Activated naive CD4-positive, alpha-beta T cell treated with anti-CD3 and anti-CD28 coated beads, Interleukin-2, amount 10 ng/mL, durations not matched to agents 7 days and 5 days (primary cell): ENCODE results near the gene PIGO.
A peak's percentile ranks its signal among the peaks of the same experiment; 100 is the strongest.

Experiments used
- CTCF ChIA-PET: fragments of 350-600 bp; sonication (Branson Sonifier 250); formaldehyde crosslinking; loops from one replicate; lab custom pipeline; 2021; ENCODE audit warnings: antibody characterized with exemption; lab: Charles Lee
- DNase-seq: peaks from one replicate; pipeline ENCODE4 v3.0.0-alpha.2; 2020
- H3K27ac Mint-ChIP-seq: one replicate; pipeline ENCODE4 v1.8.0; 2021; ENCODE audit warnings: mild to moderate bottlenecking, moderate library complexity, mixed read lengths
- H3K27me3 Mint-ChIP-seq: one replicate; pipeline ENCODE4 v1.8.0; 2021; ENCODE audit warnings: mild to moderate bottlenecking, mixed read lengths
- H3K36me3 Mint-ChIP-seq: one replicate; pipeline ENCODE4 v1.8.0; 2021; ENCODE audit warnings: mixed read lengths
- H3K4me1 Mint-ChIP-seq: one replicate; pipeline ENCODE4 v1.8.0; 2021; ENCODE audit warnings: mixed read lengths
- H3K4me3 Mint-ChIP-seq: one replicate; pipeline ENCODE4 v1.8.0; 2021; ENCODE audit warnings: mild to moderate bottlenecking, moderate library complexity, mixed read lengths
- H3K9me3 Mint-ChIP-seq: one replicate; pipeline ENCODE4 v1.8.0; 2021; ENCODE audit warnings: mixed read lengths

The PIGO gene

GRCh38 chr9:35102465-35102768 is 6.0 kb upstream of the PIGO start:
- peaks cover 40% of the 10 kb centered on the region for H3K36me3 Mint-ChIP-seq
- no peak for DNase-seq
- no peaks in the 10 kb centered on the region for H3K9me3 Mint-ChIP-seq
- H3K27me3 Mint-ChIP-seq = no peaks in the 10 kb centered on the region
- peak overlapping the region; percentile 81 for H3K4me3 Mint-ChIP-seq
- H3K27ac Mint-ChIP-seq = peak overlapping the region; percentile 83
- H3K4me1 Mint-ChIP-seq = peaks cover 45% of the 10 kb centered on the region
- CTCF ChIA-PET = interaction anchor here (1.4 kb wide), 1 partner anchor 15 kb away, joined by 5 read pairs; no protein-coding TSS in a partner anchor

- CTCF ChIA-PET = interaction anchor here (0.8 to 4.1 kb wide), 4 partner anchors 20 to 198 kb away, joined by 3 to 34 read pairs (median 18); partner anchors contain the start of gene FANCG
- peak overlapping the region; percentile 76 for H3K27ac Mint-ChIP-seq
- no peaks in the 10 kb centered on the region for H3K27me3 Mint-ChIP-seq
- DNase-seq = no peak
- H3K4me3 Mint-ChIP-seq = peak overlapping the region; percentile 14
- H3K36me3 Mint-ChIP-seq = peaks cover 43% of the 10 kb centered on the region
- H3K4me1 Mint-ChIP-seq = peaks cover 63% of the 10 kb centered on the region
- no peaks in the 10 kb centered on the region for H3K9me3 Mint-ChIP-seq
These were observed 1.2 kb upstream of the PIGO start for GRCh38 chr9:35097573-35097972.

- H3K9me3 Mint-ChIP-seq = no peaks in the 10 kb centered on the region
- CTCF ChIA-PET = interaction anchor here (0.6 to 2.1 kb wide), 3 partner anchors 9 to 12 kb away, joined by 4 to 6 read pairs (median 5); partner anchors contain the start of gene FANCG
- H3K36me3 Mint-ChIP-seq = peaks cover 50% of the 10 kb centered on the region
- no peak overlapping the region for H3K27ac Mint-ChIP-seq
- no peaks in the 10 kb centered on the region for H3K27me3 Mint-ChIP-seq
- no peak overlapping the region for H3K4me3 Mint-ChIP-seq
- H3K4me1 Mint-ChIP-seq = peaks cover 25% of the 10 kb centered on the region
- DNase-seq = no peak
These were observed 4.9 kb downstream of the PIGO start for GRCh38 chr9:35091536-35091935.

- H3K9me3 Mint-ChIP-seq = no peaks in the 10 kb centered on the region
- no peak for DNase-seq
- H3K4me1 Mint-ChIP-seq = peaks cover 7% of the 10 kb centered on the region
- CTCF ChIA-PET = interaction anchor here (1.0 kb wide), 1 partner anchor 10 kb away, joined by 3 read pairs; the partner anchor contains the start of gene FANCG
- H3K27me3 Mint-ChIP-seq = no peaks in the 10 kb centered on the region
- H3K27ac Mint-ChIP-seq = no peak overlapping the region
- H3K36me3 Mint-ChIP-seq = peaks cover 45% of the 10 kb centered on the region
- no peak overlapping the region for H3K4me3 Mint-ChIP-seq
These were observed 7.0 kb downstream of the PIGO start for GRCh38 chr9:35089434-35089833.

- Mint-ChIP-seq H3K36me3 (peaks cover 23% of the 10 kb centered on the region), H3K9me3 (no peaks in the 10 kb centered on the region), H3K27me3 (no peaks in the 10 kb centered on the region), H3K27ac (no peak overlapping the region), H3K4me1 (peaks cover 4% of the 10 kb centered on the region), H3K4me3 (no peak overlapping the region)
- DNase-seq = no peak
- CTCF ChIA-PET = no interaction called here
These were observed 11.3 kb downstream of the PIGO start for GRCh38 chr9:35085078-35085477.

- H3K27me3 Mint-ChIP-seq = no peaks in the 10 kb centered on the region
- H3K36me3 Mint-ChIP-seq = peaks cover 24% of the 10 kb centered on the region
- CTCF ChIA-PET = interaction anchor here (0.7 to 6.0 kb wide), 6 partner anchors 7 to 35 kb away, joined by 3 to 34 read pairs (median 4); partner anchors contain the start of genes PIGO and VCP
- H3K4me3 Mint-ChIP-seq = peak within 1 kb of the TSS; percentile 94
- H3K27ac Mint-ChIP-seq = peak within 1 kb of the TSS; percentile 98
- H3K4me1 Mint-ChIP-seq = peaks cover 31% of the 10 kb centered on the region
- H3K9me3 Mint-ChIP-seq = no peaks in the 10 kb centered on the region
- DNase-seq = peak; percentile 90
These were observed 16.7 kb downstream of the PIGO start, which contains the start of gene FANCG for GRCh38 chr9:35079426-35080341. Gene FANCG (minus strand): TSS chr9:35079942. CDS start chr9:35079524, 418 bp downstream.

- Mint-ChIP-seq H3K9me3 (no peaks in the 10 kb centered on the region), H3K27ac (peak overlapping the region; percentile 98), H3K27me3 (no peaks in the 10 kb centered on the region), H3K4me1 (peaks cover 37% of the 10 kb centered on the region), H3K36me3 (peaks cover 31% of the 10 kb centered on the region), H3K4me3 (peak overlapping the region; percentile 94)
- DNase-seq = peak; percentile 34
- CTCF ChIA-PET = interaction anchor here (1.2 to 6.0 kb wide), 2 partner anchors 10 to 17 kb away, joined by 3 to 34 read pairs; partner anchors contain the start of gene PIGO
These were observed 17.4 kb downstream of the PIGO start for GRCh38 chr9:35079041-35079425.

GRCh38 chr9:35078066-35078465 is 18.3 kb downstream of the PIGO start:
- H3K27me3 Mint-ChIP-seq = no peaks in the 10 kb centered on the region
- H3K4me1 Mint-ChIP-seq = peaks cover 42% of the 10 kb centered on the region
- H3K4me3 Mint-ChIP-seq = peak overlapping the region; percentile 94
- no peak for DNase-seq
- H3K36me3 Mint-ChIP-seq = peaks cover 34% of the 10 kb centered on the region
- CTCF ChIA-PET = interaction anchor here (6.0 kb wide), 1 partner anchor 18 kb away, joined by 34 read pairs; the partner anchor contains the start of gene PIGO
- no peaks in the 10 kb centered on the region for H3K9me3 Mint-ChIP-seq
- H3K27ac Mint-ChIP-seq = peak overlapping the region; percentile 65

- DNase-seq = no peak
- peaks cover 48% of the 10 kb centered on the region for H3K4me1 Mint-ChIP-seq
- peaks cover 38% of the 10 kb centered on the region for H3K36me3 Mint-ChIP-seq
- H3K4me3 Mint-ChIP-seq = no peak overlapping the region
- H3K27me3 Mint-ChIP-seq = no peaks in the 10 kb centered on the region
- H3K27ac Mint-ChIP-seq = no peak overlapping the region
- CTCF ChIA-PET = interaction anchor here (6.0 kb wide), 1 partner anchor 19 kb away, joined by 34 read pairs; the partner anchor contains the start of gene PIGO
- no peaks in the 10 kb centered on the region for H3K9me3 Mint-ChIP-seq
These were observed 19.5 kb downstream of the PIGO start for GRCh38 chr9:35076848-35077247.

GRCh38 chr9:35075358-35075757 is 21.0 kb downstream of the PIGO start:
- CTCF ChIA-PET = interaction anchor here (6.0 kb wide), 1 partner anchor 21 kb away, joined by 34 read pairs; the partner anchor contains the start of gene PIGO
- H3K4me3 Mint-ChIP-seq = no peak overlapping the region
- H3K9me3 Mint-ChIP-seq = no peaks in the 10 kb centered on the region
- peaks cover 54% of the 10 kb centered on the region for H3K4me1 Mint-ChIP-seq
- DNase-seq = no peak
- H3K27me3 Mint-ChIP-seq = no peaks in the 10 kb centered on the region
- H3K36me3 Mint-ChIP-seq = peaks cover 45% of the 10 kb centered on the region
- peak overlapping the region; percentile 28 for H3K27ac Mint-ChIP-seq

GRCh38 chr9:35074791-35075190 is 21.6 kb downstream of the PIGO start:
- no peaks in the 10 kb centered on the region for H3K27me3 Mint-ChIP-seq
- H3K9me3 Mint-ChIP-seq = no peaks in the 10 kb centered on the region
- H3K4me3 Mint-ChIP-seq = no peak overlapping the region
- H3K4me1 Mint-ChIP-seq = peaks cover 54% of the 10 kb centered on the region
- CTCF ChIA-PET = interaction anchor here (6.0 kb wide), 1 partner anchor 21 kb away, joined by 34 read pairs; the partner anchor contains the start of gene PIGO
- peaks cover 48% of the 10 kb centered on the region for H3K36me3 Mint-ChIP-seq
- DNase-seq = no peak
- peak overlapping the region; percentile 54 for H3K27ac Mint-ChIP-seq

- peaks cover 59% of the 10 kb centered on the region for H3K4me1 Mint-ChIP-seq
- no peaks in the 10 kb centered on the region for H3K27me3 Mint-ChIP-seq
- peaks cover 49% of the 10 kb centered on the region for H3K36me3 Mint-ChIP-seq
- DNase-seq = no peak
- no peak overlapping the region for H3K4me3 Mint-ChIP-seq
- CTCF ChIA-PET = no interaction called here
- no peaks in the 10 kb centered on the region for H3K9me3 Mint-ChIP-seq
- H3K27ac Mint-ChIP-seq = peak overlapping the region; percentile 37
These were observed 22.2 kb downstream of the PIGO start for GRCh38 chr9:35074141-35074540.

- Mint-ChIP-seq H3K4me3 (no peak overlapping the region), H3K9me3 (no peaks in the 10 kb centered on the region), H3K4me1 (peaks cover 61% of the 10 kb centered on the region), H3K27ac (peak overlapping the region; percentile 97), H3K36me3 (peaks cover 54% of the 10 kb centered on the region), H3K27me3 (no peaks in the 10 kb centered on the region)
- CTCF ChIA-PET = no interaction called here
- DNase-seq = no peak
These were observed 23.1 kb downstream of the PIGO start for GRCh38 chr9:35073279-35073612.
